Effector memory CD4-positive, alpha-beta T cell (primary cell): Measurements from ENCODE around the gene ATXN1L.
"Not testable (repeated sequence)": the region's sequence is repeated elsewhere in the genome, so short reads cannot be mapped to it uniquely, and the experiment has no call there.

Experiments used
- DNase-seq, 3 donors: peaks; one replicate each; pipeline ENCODE4 v3.0.0-alpha.2; 2020
- H3K27ac ChIP-seq: 2 replicates; pipeline ENCODE4 v1.7.0; 2013; ENCODE audit warnings: mild to moderate bottlenecking, low read length, moderate library complexity; ENCODE audit not compliant: insufficient read depth, poor library complexity, severe bottlenecking
- H3K27me3 ChIP-seq: replicated peaks from 2 replicates; pipeline ENCODE4 v1.7.0; 2013; ENCODE audit warnings: mild to moderate bottlenecking, low read length; ENCODE audit not compliant: insufficient read depth, control insufficient read depth, poor library complexity, severe bottlenecking
- H3K36me3 ChIP-seq: 2 replicates; pipeline ENCODE4 v1.7.0; 2013; ENCODE audit warnings: mild to moderate bottlenecking, low read length, moderate library complexity; ENCODE audit not compliant: control insufficient read depth, insufficient read depth
- H3K4me1 ChIP-seq: 2 replicates; pipeline ENCODE4 v1.7.0; 2013; ENCODE audit warnings: low read length, mild to moderate bottlenecking; ENCODE audit not compliant: control insufficient read depth, insufficient read depth, poor library complexity, severe bottlenecking
- H3K4me3 ChIP-seq: 2 replicates; pipeline ENCODE4 v1.7.0; 2013; ENCODE audit warnings: low read length, low read depth, mild to moderate bottlenecking; ENCODE audit not compliant: insufficient read depth, poor library complexity, severe bottlenecking
- H3K9me3 ChIP-seq: 2 replicates; pipeline ENCODE4 v1.7.0; 2013; ENCODE audit warnings: mild to moderate bottlenecking, low read length, moderate library complexity; ENCODE audit not compliant: control insufficient read depth

Gene ATXN1L

GRCh38 chr16:71830359-71830758 lies 15.4 kb upstream of the ATXN1L start:
- no peaks in the 10 kb centered on the region for H3K36me3 ChIP-seq
- no peak overlapping the region for H3K4me3 ChIP-seq
- no peaks in the 10 kb centered on the region for H3K4me1 ChIP-seq
- H3K27me3 ChIP-seq = no peaks in the 10 kb centered on the region
- DNase-seq = no peak
- no peaks in the 10 kb centered on the region for H3K9me3 ChIP-seq
- no peak overlapping the region for H3K27ac ChIP-seq

- not testable (repeated sequence) for H3K4me3 ChIP-seq, H3K9me3 ChIP-seq, DNase-seq, H3K36me3 ChIP-seq, H3K4me1 ChIP-seq, H3K27ac ChIP-seq, H3K27me3 ChIP-seq
Measured at GRCh38 chr16:71831698-71832097, 14.1 kb upstream of the ATXN1L start.

- H3K9me3 ChIP-seq, DNase-seq, H3K36me3 ChIP-seq, H3K27me3 ChIP-seq, H3K27ac ChIP-seq, H3K4me3 ChIP-seq, H3K4me1 ChIP-seq: not testable (repeated sequence)
Measured at GRCh38 chr16:71832112-71832511, 13.7 kb upstream of the ATXN1L start.

GRCh38 chr16:71834291-71834690 lies 11.5 kb upstream of the ATXN1L start:
- Histone ChIP-seq H3K27me3 (no peaks in the 10 kb centered on the region), H3K4me3 (no peak overlapping the region), H3K36me3 (no peaks in the 10 kb centered on the region), H3K27ac (no peak overlapping the region), H3K4me1 (no peaks in the 10 kb centered on the region), H3K9me3 (no peaks in the 10 kb centered on the region)
- DNase-seq = no peak

- H3K4me1 ChIP-seq = no peaks in the 10 kb centered on the region
- no peak overlapping the region for H3K27ac ChIP-seq
- H3K4me3 ChIP-seq = no peak overlapping the region
- no peak for DNase-seq
- no peaks in the 10 kb centered on the region for H3K27me3 ChIP-seq
- no peaks in the 10 kb centered on the region for H3K36me3 ChIP-seq
- H3K9me3 ChIP-seq = no peaks in the 10 kb centered on the region
Measured at GRCh38 chr16:71837150-71837549, 8.6 kb upstream of the ATXN1L start.

GRCh38 chr16:71840052-71840451 lies 5.7 kb upstream of the ATXN1L start:
- no peaks in the 10 kb centered on the region for H3K36me3 ChIP-seq
- H3K9me3 ChIP-seq = no peaks in the 10 kb centered on the region
- no peaks in the 10 kb centered on the region for H3K4me1 ChIP-seq
- no peak overlapping the region for H3K27ac ChIP-seq
- no peak overlapping the region for H3K4me3 ChIP-seq
- DNase-seq = no peak
- no peaks in the 10 kb centered on the region for H3K27me3 ChIP-seq

- peaks cover 8% of the 10 kb centered on the region for H3K36me3 ChIP-seq
- H3K27ac ChIP-seq = no peak overlapping the region
- no peaks in the 10 kb centered on the region for H3K27me3 ChIP-seq
- H3K4me1 ChIP-seq = peaks cover 7% of the 10 kb centered on the region
- no peak for DNase-seq
- H3K4me3 ChIP-seq = no peak overlapping the region
- no peaks in the 10 kb centered on the region for H3K9me3 ChIP-seq
Measured at GRCh38 chr16:71843572-71843971, 2.2 kb upstream of the ATXN1L start.

GRCh38 chr16:71846431-71846830 lies 655 bp downstream of the ATXN1L start:
- peak overlapping the region; percentile 96 for H3K4me3 ChIP-seq
- peak overlapping the region; percentile 90 for H3K27ac ChIP-seq
- H3K36me3 ChIP-seq = peaks cover 36% of the 10 kb centered on the region
- no peak for DNase-seq
- H3K9me3 ChIP-seq = no peaks in the 10 kb centered on the region
- H3K4me1 ChIP-seq = peaks cover 7% of the 10 kb centered on the region
- no peaks in the 10 kb centered on the region for H3K27me3 ChIP-seq

- DNase-seq = no peak
- no peaks in the 10 kb centered on the region for H3K9me3 ChIP-seq
- peak overlapping the region; percentile 96 for H3K4me3 ChIP-seq
- peaks cover 43% of the 10 kb centered on the region for H3K36me3 ChIP-seq
- H3K4me1 ChIP-seq = peaks cover 7% of the 10 kb centered on the region
- H3K27me3 ChIP-seq = no peaks in the 10 kb centered on the region
- H3K27ac ChIP-seq = peak overlapping the region; percentile 90
Measured at GRCh38 chr16:71847096-71847495, 1.3 kb downstream of the ATXN1L start.

- Histone ChIP-seq H3K36me3 (peaks cover 52% of the 10 kb centered on the region), H3K27ac (no peak overlapping the region), H3K4me3 (no peak overlapping the region), H3K4me1 (peaks cover 12% of the 10 kb centered on the region), H3K9me3 (no peaks in the 10 kb centered on the region), H3K27me3 (no peaks in the 10 kb centered on the region)
- no peak for DNase-seq
Measured at GRCh38 chr16:71848622-71849021, 2.8 kb downstream of the ATXN1L start.

GRCh38 chr16:71851746-71852145 lies 6.0 kb downstream of the ATXN1L start:
- H3K4me3 ChIP-seq = no peak overlapping the region
- H3K27ac ChIP-seq = no peak overlapping the region
- no peaks in the 10 kb centered on the region for H3K9me3 ChIP-seq
- no peak for DNase-seq
- H3K27me3 ChIP-seq = no peaks in the 10 kb centered on the region
- peaks cover 6% of the 10 kb centered on the region for H3K4me1 ChIP-seq
- H3K36me3 ChIP-seq = peaks cover 52% of the 10 kb centered on the region
